Lower leg skin (tissue), 4 donors: Measurements from ENCODE around the gene SIGLEC12. TPM values are rescaled to one million over a fixed set of nuclear protein-coding genes. Genes with fewer than 3 reads are reported as not detected.

Experiments used
- DNase-seq, 2 donors: peaks; one replicate each; pipeline ENCODE4 v3.0.0-alpha.2; 2019; ENCODE audit warnings: low spot score in 2 of 2
- H3K4me3 ChIP-seq: fragments of 200-600 bp; sonication (generic); 2 replicates; pipeline ENCODE4 v1.5.1; 2017; ENCODE audit warnings: mild to moderate bottlenecking, low read depth; ENCODE audit not compliant: poor library complexity, severe bottlenecking
- CTCF ChIP-seq, 3 donors: fragments of 450-650 bp; IDR thresholded peaks; one replicate each; pipeline ENCODE4 v1.5.1; 2016; ENCODE audit warnings: antibody characterized with exemption in 3 of 3, mild to moderate bottlenecking in 3 of 3, moderate library complexity in 2 of 3
- POLR2A ChIP-seq, 2 donors: fragments of 450-650 bp; IDR thresholded peaks; one replicate each; pipeline ENCODE4 v1.6.1; 2016 to 2017; ENCODE audit warnings: antibody characterized with exemption in 2 of 2, mild to moderate bottlenecking in 1 of 2, moderate library complexity in 1 of 2
- WGBS, 2 donors: methylation state at CpG; one replicate each; pipeline ENCODE4 v1.1.5; 2018; 5-methylcytosine and 5-hydroxymethylcytosine counted together
- intact Hi-C: fragments of 100-400 bp; cut with DNase I; formaldehyde crosslinking; loops from one replicate; pipeline ENCODE4 v1.15.0; 2023; ENCODE audit warnings: low total_unique reads
- total RNA-seq, 4 donors: library from RNA; depleted of rRNA; stranded (reverse); fragments of >200 nt; gene quantifications; one replicate each; pipeline ENCODE4 v1.1.0, GENCODE V29; 2016

SIGLEC12 gene
- total RNA-seq, 4 donors from 2014 or later = 0.54 TPM; not detected in 3

DNA sequence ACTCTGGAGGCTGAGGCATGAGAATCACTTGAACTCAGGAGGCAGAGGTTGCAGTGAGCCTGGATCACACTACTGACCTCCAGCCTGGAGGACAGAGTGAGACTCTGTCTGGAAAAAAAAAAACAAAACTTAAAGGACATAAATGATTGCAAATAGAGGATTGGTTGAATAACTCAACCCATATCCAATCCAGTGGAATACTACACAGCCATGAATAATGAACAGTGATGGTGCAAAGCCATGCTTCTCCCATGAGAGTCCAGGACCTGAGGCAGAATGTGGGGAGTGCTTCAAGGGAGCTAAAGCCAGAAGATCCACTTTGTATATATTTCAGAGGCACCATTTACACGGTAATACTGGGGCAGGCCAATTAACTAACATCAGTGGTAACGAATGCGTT is 25.4 kb downstream of the SIGLEC12 start:
- peak in 1 of 2 donors; percentile 9 for DNase-seq
- TF ChIP-seq POLR2A (IDR thresholded peaks at IDR 0.05) (no peak), CTCF (IDR thresholded peaks at IDR 0.05) (no peak)
- intact Hi-C loops = no loop called here
- WGBS, 2 donors = 97% methylated on average over 3 of the region's 3 CpGs
- H3K4me3 ChIP-seq = no peak overlapping the region

GRCh38 chr19:51473009-51473707 is 28.4 kb downstream of the SIGLEC12 start:
- intact Hi-C loops = no loop called here
- peak; percentile 73 to 94 for DNase-seq
- TF ChIP-seq CTCF (IDR thresholded peaks at IDR 0.05) (no peak), POLR2A (IDR thresholded peaks at IDR 0.05) (no peak)
- H3K4me3 ChIP-seq = no peak overlapping the region
- WGBS, 2 donors = 29% methylated on average over 7 of the region's 7 CpGs

DNA sequence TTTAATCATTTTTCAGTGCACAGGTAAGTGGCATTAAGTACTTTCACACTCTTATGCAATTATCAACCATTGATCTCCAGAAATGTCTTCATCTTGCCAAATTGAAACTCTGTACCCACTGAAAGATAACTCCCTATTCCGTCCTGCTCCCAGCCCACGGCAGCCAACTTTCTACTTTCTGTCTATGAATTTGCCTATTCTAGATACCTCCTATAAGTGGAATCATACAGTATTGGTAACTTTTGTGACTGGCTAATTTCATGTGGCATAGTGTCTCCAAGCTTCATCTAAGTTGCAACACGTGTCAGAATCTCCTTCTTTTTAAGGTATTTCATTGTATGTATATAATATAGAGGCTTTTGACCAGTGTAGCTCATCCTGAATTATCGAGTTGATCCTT is 29.0 kb downstream of the SIGLEC12 start:
- no peak overlapping the region for H3K4me3 ChIP-seq
- intact Hi-C loops = no loop called here
- no peak for TF ChIP-seq POLR2A (IDR thresholded peaks at IDR 0.05)
- no peak for TF ChIP-seq CTCF (IDR thresholded peaks at IDR 0.05)
- peak in 1 of 2 donors; percentile 3 for DNase-seq
- WGBS, 2 donors = 14% methylated on average over 4 of the region's 4 CpGs

DNA sequence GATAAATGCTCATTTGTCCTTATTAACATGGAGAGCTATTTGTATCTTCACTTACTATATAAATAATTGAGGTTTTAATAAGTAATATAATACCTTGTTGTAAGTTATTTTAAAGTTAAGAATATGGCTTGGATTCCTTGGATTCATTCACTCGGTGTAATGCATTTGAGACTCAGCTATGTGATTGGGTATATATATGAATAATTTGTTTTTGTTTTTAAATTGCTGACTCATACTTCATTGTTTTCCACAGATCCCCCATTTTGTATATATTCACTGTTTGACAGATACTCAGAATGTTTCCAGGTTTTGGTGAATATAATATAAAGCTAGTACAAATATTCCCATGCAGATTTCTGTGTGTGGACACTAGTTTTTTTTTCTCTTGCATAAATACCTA is 30.1 kb downstream of the SIGLEC12 start:
- no peak for DNase-seq
- WGBS, 2 donors = 39 to 63% methylated on average over 1 of the region's 1 CpG
- intact Hi-C loops = no loop called here
- no peak for TF ChIP-seq POLR2A (IDR thresholded peaks at IDR 0.05)
- TF ChIP-seq CTCF (IDR thresholded peaks at IDR 0.05) = no peak
- H3K4me3 ChIP-seq = no peak overlapping the region

GRCh38 chr19:51470966-51471365 is 30.6 kb downstream of the SIGLEC12 start:
- WGBS, 2 donors = 67 to 71% methylated on average over 9 of the region's 9 CpGs
- no peak overlapping the region for H3K4me3 ChIP-seq
- intact Hi-C loops = no loop called here
- peak in 1 of 2 donors; percentile 29 for DNase-seq
- TF ChIP-seq CTCF (IDR thresholded peaks at IDR 0.05) = no peak
- no peak for TF ChIP-seq POLR2A (IDR thresholded peaks at IDR 0.05)

GRCh38 chr19:51469629-51470028 is 32.0 kb downstream of the SIGLEC12 start:
- intact Hi-C loops = no loop called here
- 65 to 81% methylated on average over 1 of the region's 1 CpG for WGBS, 2 donors
- peak in 1 of 2 donors; percentile 50 for DNase-seq
- H3K4me3 ChIP-seq = no peak overlapping the region
- no peak for TF ChIP-seq CTCF (IDR thresholded peaks at IDR 0.05)
- no peak for TF ChIP-seq POLR2A (IDR thresholded peaks at IDR 0.05)
